K562 (cell line): ENCODE results near the gene GJB4. TPM values are rescaled to one million over a fixed set of nuclear protein-coding genes. Genes with fewer than 3 reads are reported as not detected.

ENCODE experiments used
- ATAC-seq: fragments of 200-7000 bp; cut with Tn5 transposase; 3 replicates; pipeline ENCODE4 v1.9.1; 2020; ENCODE audit warnings: moderate library complexity
- BruUV-seq: library from RNA; stranded (reverse); fragments of 400-500 nt; replicated peaks from 2 replicates; lab custom pipeline; 2021; lab: Mats Ljungman, UMichigan
- CTCF ChIA-PET: fragments of 300-600 bp; formaldehyde crosslinking; extraction: SDS; loops from one replicate; lab custom pipeline; 2021; ENCODE audit warnings: low intra/inter-chr PET ratio; lab: Yijun Ruan, JAX
- POLR2A ChIA-PET: fragments of 300-600, 350-650 bp; sonication (Branson Sonifier 250); formaldehyde crosslinking; extraction: SDS; loops from one replicate; lab custom pipeline; 2021; ENCODE audit warnings: antibody characterized with exemption, inconsistent platforms; lab: Yijun Ruan, JAX
- DNase-seq, 4 experiments: peaks; one replicate each; pipeline versions ENCODE4 v3.0.0 to v3.0.0-alpha.2; 2011 to 2018; ENCODE audit warnings: low spot score in 3 of 4, mixed read lengths in 3 of 4; ENCODE audit errors: extremely low read depth in 1 of 4
- FAIRE-seq: peaks from 2 replicates; lab custom pipeline; 2011; peaks lifted over from hg19 to GRCh38; lab: Jason Lieb, UNC
- H2AFZ ChIP-seq: 2 replicates; pipeline ENCODE4 v1.6.0; 2011; ENCODE audit warnings: low read depth, low read length, control low read depth, inconsistent platforms
- H3K27ac ChIP-seq: fragments of 200-600 bp; 3 replicates; pipeline ENCODE4 v1.8.0; 2011; ENCODE audit warnings: low read depth, mild to moderate bottlenecking, control low read depth, inconsistent platforms, low read length, moderate library complexity, mixed read lengths; ENCODE audit errors: extremely low read depth
- H3K27me3 ChIP-seq, 2 experiments: fragments of 300-600 bp in 1 of 2; 2 replicates in 1 of 2; 3 replicates in 1 of 2; pipeline versions ENCODE4 v1.6.0 to v1.8.0; 2011; ENCODE audit warnings: inconsistent platforms in 2 of 2, low read length in 2 of 2, mild to moderate bottlenecking in 1 of 2, mixed read lengths in 1 of 2, moderate library complexity in 1 of 2; ENCODE audit not compliant: control insufficient read depth in 2 of 2, insufficient read depth in 2 of 2
- H3K36me3 ChIP-seq: fragments of 300-600 bp; 3 replicates; pipeline ENCODE4 v1.8.0; 2011; ENCODE audit warnings: mild to moderate bottlenecking, low read length, inconsistent platforms; ENCODE audit not compliant: control insufficient read depth, insufficient read depth
- H3K4me1 ChIP-seq, 2 experiments: fragments of 200-600 bp in 1 of 2; replicated peaks in 1 of 2; 2 replicates in 1 of 2; 3 replicates in 1 of 2; pipeline versions ENCODE4 v1.5.1 to v1.8.0; 2011; ENCODE audit warnings: inconsistent platforms in 2 of 2, low read length in 2 of 2, mild to moderate bottlenecking in 1 of 2, mixed read lengths in 1 of 2, moderate library complexity in 1 of 2; ENCODE audit not compliant: control insufficient read depth in 2 of 2, insufficient read depth in 2 of 2
- H3K4me2 ChIP-seq: 2 replicates; pipeline ENCODE4 v1.6.1; 2011; ENCODE audit warnings: low read length, control low read depth, inconsistent platforms, mixed read lengths; ENCODE audit not compliant: insufficient read depth
- H3K4me3 ChIP-seq: fragments of 200-600 bp; sonication (generic), shearing (Covaris generic); 2 replicates; pipeline ENCODE4 v1.5.1; 2016; ENCODE audit warnings: control low read depth, inconsistent platforms
- H3K79me2 ChIP-seq: fragments of 200-600 bp; 3 replicates; pipeline ENCODE4 v1.8.0; 2011; ENCODE audit warnings: low read length, inconsistent platforms; ENCODE audit not compliant: control insufficient read depth, insufficient read depth
- H3K9ac ChIP-seq, 2 experiments: 2 replicates each; pipeline versions ENCODE4 v1.6.0 to v1.6.1; 2011; ENCODE audit warnings: low read depth in 2 of 2, low read length in 2 of 2, control low read depth in 1 of 2, inconsistent platforms in 1 of 2, mild to moderate bottlenecking in 1 of 2, mixed read lengths in 1 of 2; ENCODE audit not compliant: insufficient read depth in 1 of 2
- H3K9me1 ChIP-seq: one replicate; pipeline ENCODE4 v1.6.0; 2011; ENCODE audit warnings: inconsistent platforms, mild to moderate bottlenecking, low read length, moderate library complexity; ENCODE audit not compliant: control insufficient read depth, insufficient read depth
- H3K9me3 ChIP-seq: replicated peaks from 2 replicates; pipeline ENCODE4 v1.5.1; 2011; ENCODE audit warnings: low read depth, low read length, inconsistent platforms; ENCODE audit not compliant: control insufficient read depth, insufficient read depth
- H4K20me1 ChIP-seq: replicated peaks from 2 replicates; pipeline ENCODE4 v1.6.1; 2011; ENCODE audit warnings: low read length, inconsistent platforms, mixed read lengths; ENCODE audit not compliant: control insufficient read depth, insufficient read depth
- ARID1B ChIP-seq: fragments of 450-650 bp; IDR thresholded peaks from 2 replicates; pipeline ENCODE4 v1.6.1; 2016; ENCODE audit warnings: antibody characterized with exemption, mild to moderate bottlenecking, inconsistent platforms
- ESRRB ChIP-seq: fragments of 250-450 bp; sonication (Bioruptor Pico); IDR thresholded peaks from 2 replicates; pipeline ENCODE4 v1.5.0; 2020; ENCODE audit warnings: mild to moderate bottlenecking, moderate library complexity, borderline replicate concordance
- FOXA3 ChIP-seq, 2 experiments: fragments of 450-650 bp in 1 of 2; sonication (generic) in 1 of 2; formaldehyde crosslinking; IDR thresholded peaks in 1 of 2; conservative IDR thresholded peaks in 1 of 2; 2 replicates each; pipeline versions ENCODE4 v1.4.0 to v1.8.0; 2020 to 2022; ENCODE audit warnings: mild to moderate bottlenecking in 2 of 2, missing genetic modification reagents in 1 of 2
- JUNB ChIP-seq: fragments of 450-650 bp; formaldehyde crosslinking; conservative IDR thresholded peaks from 2 replicates; pipeline ENCODE4 v1.4.0; 2020; ENCODE audit warnings: mild to moderate bottlenecking
- MEF2D ChIP-seq: conservative IDR thresholded peaks from 2 replicates; pipeline ENCODE4 v1.6.1; 2016; ENCODE audit warnings: low read depth, missing genetic modification characterization, missing compliant biosample characterization
- MLX ChIP-seq, 2 experiments: fragments of 450-650 bp in 1 of 2; sonication (generic) in 1 of 2; formaldehyde crosslinking; conservative IDR thresholded peaks; 2 replicates each; pipeline versions ENCODE4 v1.4.0 to v1.8.1; 2020 to 2022; ENCODE audit warnings: mild to moderate bottlenecking in 1 of 2, missing genetic modification reagents in 1 of 2
- POLR3A ChIP-seq: IDR thresholded peaks from 2 replicates; pipeline ENCODE4 v1.6.1; 2011; ENCODE audit warnings: borderline replicate concordance, mild to moderate bottlenecking, moderate library complexity; ENCODE audit not compliant: insufficient read length, insufficient read depth; ENCODE audit errors: extremely low read depth
- SAP30 ChIP-seq: fragments of 200-600 bp; sonication (generic); IDR thresholded peaks from 2 replicates; pipeline ENCODE4 v1.6.1; 2012; ENCODE audit warnings: borderline replicate concordance, low read depth, mild to moderate bottlenecking, moderate library complexity, low read length, control low read depth, inconsistent platforms; ENCODE audit not compliant: insufficient read depth, poor library complexity, severe bottlenecking
- ZBTB9 ChIP-seq: fragments of 450-650 bp; formaldehyde crosslinking; IDR thresholded peaks from 2 replicates; pipeline ENCODE4 v1.4.0; 2020; ENCODE audit warnings: mild to moderate bottlenecking, moderate library complexity
- ZNF507 ChIP-seq: conservative IDR thresholded peaks from 2 replicates; pipeline ENCODE4 v1.6.1; 2017; ENCODE audit warnings: missing genetic modification characterization, missing compliant biosample characterization
- WGBS: fragments of 100-300 bp; shearing (Covaris generic); methylation state at CpG from one replicate; pipeline ENCODE4 v1.1.6; 2016; ENCODE audit warnings: low coverage, mixed read lengths; ENCODE audit not compliant: insufficient coverage; ENCODE audit errors: missing lambda C conversion rate; 5-methylcytosine and 5-hydroxymethylcytosine counted together
- in situ Hi-C: fragments of 300-500 bp; cut with MboI; formaldehyde crosslinking; loops from 4 replicates; pipeline ENCODE4 v1.15.0; 2018; ENCODE audit warnings: inconsistent platforms, mixed read lengths
- intact Hi-C: fragments of 100-400 bp; cut with micrococcal nuclease; formaldehyde crosslinking; loops from 2 replicates; pipeline ENCODE4 v1.14.2; 2022
- polyA plus RNA-seq, 8 experiments: library from polyadenylated mRNA; depleted of rRNA in 4 of 8; stranded (reverse) in 5 of 8; unstranded in 3 of 8; fragments of >200 nt; fragmentation: Nextera tagmentation in 2 of 8; fragmentation: Illumina TruSeq in 1 of 8; extraction: Ambion mirVana in 2 of 8; extraction: Trizol in 1 of 8; gene quantifications; 2 replicates each; pipeline versions ENCODE4 v1.2.1 to v1.2.3, GENCODE V29; 2011 to 2014; ENCODE audit warnings: inconsistent platforms in 1 of 8, missing spikeins in 1 of 8
- total RNA-seq, 7 experiments: library from RNA; depleted of rRNA in 6 of 7; stranded (reverse); fragments of >200 nt in 6 of 7; fragmentation: Illumina TruSeq in 2 of 7; extraction: Trizol in 2 of 7; gene quantifications; 2 replicates each; pipeline versions ENCODE4 v1.2.1 to v1.2.3, GENCODE V29; 2011 to 2021; ENCODE audit warnings: low replicate concordance in 1 of 7

Gene GJB4
- total and polyA plus RNA-seq, 9 of the 15 experiments (the other 6 are each of a cell fraction or from before 2014, with no cell fraction given), result 0.03 TPM; not detected in 8

- in situ Hi-C loops (no loop called here), intact Hi-C loops (no loop called here)
- peaks cover 20 to 51% of the 10 kb centered on the region in 2 experiments; a peak in 4 of 5 replicates for H3K27me3 ChIP-seq
- no TSS peak for BruUV-seq
- ATAC-seq (no peak), FAIRE-seq (no peak), DNase-seq (no peak)
- H3K36me3 ChIP-seq, result no peaks in the 10 kb centered on the region
- 0% methylated on average over 7 of the region's 7 CpGs for WGBS
- H3K9me3 ChIP-seq, result no peaks in the 10 kb centered on the region
- CTCF ChIA-PET, result no interaction called here
- peaks cover 0 to 4% of the 10 kb centered on the region in 2 experiments; a peak in 1 of 5 replicates for H3K4me1 ChIP-seq
- H3K27ac ChIP-seq, result no peak overlapping the region
- H3K4me3 ChIP-seq, result no peak overlapping the region
- no peak overlapping the region for H3K9ac ChIP-seq
- H3K4me2 ChIP-seq, result no peak overlapping the region
- H3K79me2 ChIP-seq, result no peaks in the 10 kb centered on the region
- no peak for TF ChIP-seq ESRRB (CRISPR knock-in tag)
- H3K9me1 ChIP-seq, result no peaks in the 10 kb centered on the region
- POLR2A ChIA-PET, result no interaction called here
- peaks cover 5% of the 10 kb centered on the region; the same call in 1 of the 2 replicates for H4K20me1 ChIP-seq
- no peak overlapping the region for H2AFZ ChIP-seq
Measured at GRCh38 chr1:34762474-34763141, 3.1 kb downstream of the GJB4 start.

- no peak for ATAC-seq
- no TSS peak for BruUV-seq
- Histone ChIP-seq H4K20me1 (peaks cover 5% of the 10 kb centered on the region; the same call in 1 of the 2 replicates), H3K4me1 (peaks cover 0 to 4% of the 10 kb centered on the region in 2 experiments; a peak in 1 of 5 replicates), H2AFZ (no peak overlapping the region), H3K4me3 (no peak overlapping the region), H3K9ac (no peak overlapping the region), H3K27ac (no peak overlapping the region), H3K27me3 (peaks cover 20 to 48% of the 10 kb centered on the region in 2 experiments; a peak in 4 of 5 replicates), H3K9me1 (no peaks in the 10 kb centered on the region), H3K79me2 (no peaks in the 10 kb centered on the region), H3K9me3 (no peaks in the 10 kb centered on the region), H3K4me2 (no peak overlapping the region), H3K36me3 (no peaks in the 10 kb centered on the region)
- ChIA-PET POLR2A (no interaction called here), CTCF (no interaction called here)
- in situ Hi-C loops (no loop called here), intact Hi-C loops (no loop called here)
- no peak for FAIRE-seq
- DNase-seq, result no peak
- WGBS, result under 1% methylated on average over 8 of the region's 8 CpGs
- no peak for TF ChIP-seq MEF2D (tag)
- no peak for TF ChIP-seq FOXA3 (CRISPR knock-in tag; conservative IDR thresholded peaks at IDR 0.05 in 1 of 2, IDR thresholded peaks at IDR 0.05 in 1 of 2)
- TF ChIP-seq ARID1B, result no peak
- TF ChIP-seq POLR3A, result no peak
- no peak for TF ChIP-seq JUNB
- no peak for TF ChIP-seq ZBTB9 (CRISPR knock-in tag)
- TF ChIP-seq ZNF507, result no peak
- no peak for TF ChIP-seq MLX (CRISPR knock-in tag; conservative IDR thresholded peaks at IDR 0.05)
- TF ChIP-seq SAP30, result no peak
Measured at GRCh38 chr1:34763142-34763781, 3.7 kb downstream of the GJB4 start.
